ENCODE data around the gene HNRNPA3. TPM values are rescaled to one million over a fixed set of nuclear protein-coding genes. Genes with fewer than 3 reads are reported as not detected.

The HNRNPA3 gene
- total and polyA plus RNA-seq, 2 of the 13 experiments (the other 11 are each of a cell fraction or from before 2014, with no cell fraction given) = 73.3 to 97.7 TPM

GRCh38 chr2:177169810-177170514, 42.6 kb upstream of the HNRNPA3 start (continued):
- TF ChIP-seq TP53 (CRISPR knock-in tag; conservative IDR thresholded peaks at IDR 0.05) (peak; percentile 100), ATF3 (CRISPR knock-in tag; IDR thresholded peaks at IDR 0.05) (peak; percentile 27; the same call in 1 of the 2 replicates), AGO1 (IDR thresholded peaks at IDR 0.05; ENCODE audit: low read depth, low read length, poor library complexity, severe bottlenecking) (no peak), ARNTL (CRISPR knock-in tag; IDR thresholded peaks at IDR 0.05) (peak; percentile 54; the same call in 1 of the 2 replicates), HBP1 (CRISPR knock-in tag; IDR thresholded peaks at IDR 0.05; ENCODE audit: low read depth) (no peak), TFE3 (CRISPR knock-in tag; IDR thresholded peaks at IDR 0.05) (peak; percentile 65; the same call in 1 of the 2 replicates), ZNF10 (CRISPR knock-in tag; IDR thresholded peaks at IDR 0.05; ENCODE audit: borderline replicate concordance, low read depth) (no peak), PATZ1 (CRISPR knock-in tag; IDR thresholded peaks at IDR 0.05) (peak; percentile 38; the same call in 1 of the 2 replicates), ATF5 (CRISPR knock-in tag; IDR thresholded peaks at IDR 0.05; ENCODE audit: low read depth) (no peak), FUBP1 (CRISPR knock-in tag; IDR thresholded peaks at IDR 0.05; ENCODE audit: borderline replicate concordance) (no peak), ZBTB10 (CRISPR knock-in tag; IDR thresholded peaks at IDR 0.05; ENCODE audit: borderline replicate concordance) (no peak), NFKBIZ (CRISPR knock-in tag; IDR thresholded peaks at IDR 0.05) (no peak), MBNL3 (CRISPR knock-in tag; conservative IDR thresholded peaks at IDR 0.05) (peak; percentile 86; the same call in 1 of the 2 replicates), NR2F6 (IDR thresholded peaks at IDR 0.05) (no peak), NR2F6 (CRISPR knock-in tag; IDR thresholded peaks at IDR 0.05) (peak; percentile 62; the same call in 1 of the 2 replicates), TEAD2 (CRISPR knock-in tag; IDR thresholded peaks at IDR 0.05) (no peak), ZSCAN22 (CRISPR knock-in tag; IDR thresholded peaks at IDR 0.05) (no peak), DNMT3B (CRISPR knock-in tag; conservative IDR thresholded peaks at IDR 0.05) (no peak)

Measured in HepG2 (cell line).